COR-L47 (cell line): ENCODE data around the gene SEPTIN1.
"Not testable (repeated sequence)": the region's sequence is repeated elsewhere in the genome, so short reads cannot be mapped to it uniquely, and the experiment has no call there.

Source experiments
- DNase-seq: peaks from one replicate; lab custom pipeline; 2025; lab: John Stamatoyannopoulos, UW

The SEPTIN1 gene

GRCh38 chr16:30341971-30342370 lies 40.4 kb downstream of the SEPTIN1 start:
- not testable (repeated sequence) for DNase-seq

DNA sequence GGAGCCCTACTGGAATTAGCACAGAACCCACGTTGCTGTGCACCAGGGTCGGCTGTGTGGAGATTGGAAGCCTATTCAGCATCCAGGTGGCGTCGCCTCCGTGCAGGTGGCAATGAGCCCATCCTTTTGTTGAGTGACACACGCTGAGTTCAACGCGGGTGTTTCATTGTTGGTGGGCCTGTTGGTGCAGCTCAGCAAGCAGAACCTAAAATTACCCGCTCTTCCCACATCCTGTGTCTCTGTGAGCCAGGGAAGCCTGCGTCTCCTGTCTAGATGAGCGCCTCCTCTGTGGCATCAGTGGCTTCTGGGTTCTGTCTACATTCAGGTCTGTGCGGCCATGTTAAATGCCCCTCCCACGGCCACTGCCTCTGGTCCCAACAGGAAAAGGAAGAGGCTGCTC lies 41.7 kb downstream of the SEPTIN1 start:
- peak; percentile 84 for DNase-seq

- DNase-seq: not testable (repeated sequence)
These were observed 43.6 kb downstream of the SEPTIN1 start for GRCh38 chr16:30338715-30339114.

- DNase-seq: not testable (repeated sequence)
These were observed 44.4 kb downstream of the SEPTIN1 start for GRCh38 chr16:30337964-30338357.

DNA sequence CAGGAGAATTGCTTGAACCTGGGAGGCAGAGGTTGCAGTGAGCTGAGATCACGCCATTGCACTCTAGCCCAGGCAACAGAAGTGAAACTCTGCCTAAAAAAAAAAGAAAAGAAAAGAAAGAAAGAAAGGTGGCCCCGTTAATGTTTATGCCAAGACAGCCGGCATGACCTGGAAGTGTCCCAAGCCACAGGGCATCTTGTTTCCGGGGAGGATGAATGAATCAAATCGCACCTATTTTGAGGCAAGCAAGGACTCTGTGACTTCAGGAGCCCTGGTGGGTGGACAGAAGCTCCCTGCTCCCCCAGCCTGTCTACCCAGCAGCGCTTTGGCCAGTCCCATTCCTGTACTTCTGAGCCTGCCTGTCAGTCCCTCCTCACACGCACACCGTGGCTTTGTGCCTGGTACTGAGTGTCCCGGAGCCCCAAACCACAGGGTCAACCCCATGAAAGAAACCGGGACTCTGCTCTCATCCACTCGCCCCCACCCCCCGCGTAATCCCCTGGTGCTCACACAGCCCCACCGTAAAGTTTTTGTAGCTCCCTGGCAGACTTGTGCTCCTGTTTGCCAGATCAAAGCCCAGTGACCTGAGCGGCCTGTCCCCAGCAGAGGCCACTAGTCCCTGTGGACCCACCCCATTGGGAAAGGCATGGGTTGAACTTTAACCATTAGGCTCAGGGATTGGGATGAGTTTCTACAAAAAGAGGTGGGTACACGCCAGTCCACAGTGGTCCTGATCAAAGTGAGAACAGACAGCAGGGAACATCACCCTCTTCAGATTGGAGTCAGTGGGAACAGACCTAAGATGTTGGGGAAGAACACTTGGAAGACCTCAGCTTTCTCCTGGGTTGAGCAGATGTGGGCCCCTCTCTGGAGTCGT lies 46.5 kb downstream of the SEPTIN1 start:
- no peak for DNase-seq

DNA sequence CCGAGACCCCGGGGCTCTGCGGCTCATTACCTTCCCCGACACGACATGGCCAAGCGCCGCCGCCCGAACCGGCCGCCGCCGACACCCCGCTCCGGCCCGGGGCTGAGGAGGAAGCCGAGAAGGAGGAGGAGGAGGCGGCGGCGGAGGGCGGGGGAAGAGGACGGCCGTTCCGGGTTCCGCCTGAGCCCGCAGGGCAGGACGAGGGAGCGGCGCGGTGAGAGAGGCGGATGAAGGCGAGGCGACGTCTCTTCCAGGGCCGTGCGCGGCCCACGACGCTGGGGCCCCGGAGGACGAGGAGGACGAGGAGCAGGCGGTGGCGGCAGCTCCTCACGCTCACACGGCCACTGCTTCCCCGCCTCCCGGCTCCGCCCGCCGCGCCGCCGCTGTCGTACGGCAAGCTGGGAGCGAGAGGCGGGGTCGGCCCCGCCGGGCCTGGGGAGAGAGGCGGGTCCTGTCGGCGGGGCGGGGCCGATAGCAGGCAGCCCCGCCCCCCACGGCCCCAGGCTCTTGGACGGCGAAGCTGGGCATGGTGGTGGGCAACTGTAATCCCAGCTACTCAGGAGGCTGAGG lies 47.2 kb downstream of the SEPTIN1 start:
- peak; percentile 54 for DNase-seq

DNA sequence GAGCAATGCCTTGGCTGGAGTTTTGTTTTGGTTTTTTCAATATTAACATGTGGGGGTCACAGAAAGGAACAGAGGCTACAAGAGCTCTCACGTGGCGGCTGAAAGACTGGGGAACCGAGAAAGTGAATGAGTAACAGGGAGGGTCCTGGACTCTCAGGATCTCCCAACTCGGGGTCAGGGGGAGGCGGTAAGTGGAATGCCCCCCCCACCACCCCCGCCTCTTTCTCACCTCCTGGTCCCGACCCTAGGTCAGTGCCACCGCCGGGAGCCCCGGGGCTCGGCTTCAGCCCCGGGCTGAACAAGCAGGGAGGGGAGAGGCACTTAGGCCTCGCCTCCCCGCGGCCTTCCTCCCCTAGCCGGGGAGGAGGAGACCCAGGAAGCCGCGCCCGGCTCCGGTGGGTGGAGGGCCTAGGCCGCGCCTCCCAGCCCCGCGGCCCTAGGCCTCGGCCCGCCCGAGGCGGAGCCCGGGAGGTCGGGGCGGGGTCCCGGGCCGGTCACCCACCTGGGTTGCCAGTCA lies 47.8 kb downstream of the SEPTIN1 start:
- DNase-seq: peak; percentile 49
